GM10266 (cell line): Measurements from ENCODE around the gene SLN.

Source experiments
- DNase-seq: peaks from one replicate; pipeline ENCODE4 v3.0.0; 2012; ENCODE audit errors: extremely low spot score
- TF ChIP-seq, protein P1 (sequence below): IDR thresholded peaks from 2 replicates; pipeline ENCODE4 v1.5.1; 2012; ENCODE audit warnings: mild to moderate bottlenecking, low read depth; ENCODE audit not compliant: control insufficient read depth, insufficient read depth; ENCODE audit errors: missing control alignments

SLN gene

DNA sequence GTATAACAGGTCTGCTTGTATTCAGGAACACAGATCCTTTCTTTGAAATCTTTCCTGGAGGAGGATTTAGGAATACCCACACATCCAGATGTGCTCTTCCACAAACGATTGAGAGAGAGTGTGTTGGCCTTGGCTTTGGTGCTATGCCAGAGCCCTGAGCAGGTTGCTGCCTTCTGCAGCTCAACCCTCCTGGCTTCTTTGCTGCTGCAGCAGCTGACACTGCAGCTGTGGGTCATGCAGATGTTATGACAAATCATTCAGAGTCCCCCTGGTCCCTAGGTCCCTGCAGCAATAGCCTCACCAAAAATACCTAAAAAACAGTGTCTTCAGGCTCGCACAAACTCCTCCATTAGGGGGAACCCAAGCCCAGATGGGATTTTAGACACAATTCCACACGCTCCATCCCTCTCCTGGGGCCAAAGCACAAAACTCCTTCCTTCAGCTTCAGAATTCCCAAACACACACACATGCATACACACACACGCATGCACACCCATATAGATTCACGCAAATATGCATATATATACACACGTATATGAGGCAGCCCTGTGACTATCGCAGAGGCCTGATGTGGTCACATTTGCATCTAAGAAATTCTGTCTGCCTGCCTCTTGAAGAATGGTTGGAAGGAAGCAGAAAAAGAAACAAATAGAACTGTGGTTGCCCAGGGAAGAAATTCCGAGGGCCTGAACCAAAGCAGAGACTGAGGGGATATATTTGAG is 35.4 kb downstream of the SLN start:
- no peak for DNase-seq
- TF ChIP-seq, protein P1, sequence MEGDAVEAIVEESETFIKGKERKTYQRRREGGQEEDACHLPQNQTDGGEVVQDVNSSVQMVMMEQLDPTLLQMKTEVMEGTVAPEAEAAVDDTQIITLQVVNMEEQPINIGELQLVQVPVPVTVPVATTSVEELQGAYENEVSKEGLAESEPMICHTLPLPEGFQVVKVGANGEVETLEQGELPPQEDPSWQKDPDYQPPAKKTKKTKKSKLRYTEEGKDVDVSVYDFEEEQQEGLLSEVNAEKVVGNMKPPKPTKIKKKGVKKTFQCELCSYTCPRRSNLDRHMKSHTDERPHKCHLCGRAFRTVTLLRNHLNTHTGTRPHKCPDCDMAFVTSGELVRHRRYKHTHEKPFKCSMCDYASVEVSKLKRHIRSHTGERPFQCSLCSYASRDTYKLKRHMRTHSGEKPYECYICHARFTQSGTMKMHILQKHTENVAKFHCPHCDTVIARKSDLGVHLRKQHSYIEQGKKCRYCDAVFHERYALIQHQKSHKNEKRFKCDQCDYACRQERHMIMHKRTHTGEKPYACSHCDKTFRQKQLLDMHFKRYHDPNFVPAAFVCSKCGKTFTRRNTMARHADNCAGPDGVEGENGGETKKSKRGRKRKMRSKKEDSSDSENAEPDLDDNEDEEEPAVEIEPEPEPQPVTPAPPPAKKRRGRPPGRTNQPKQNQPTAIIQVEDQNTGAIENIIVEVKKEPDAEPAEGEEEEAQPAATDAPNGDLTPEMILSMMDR: no peak

DNA sequence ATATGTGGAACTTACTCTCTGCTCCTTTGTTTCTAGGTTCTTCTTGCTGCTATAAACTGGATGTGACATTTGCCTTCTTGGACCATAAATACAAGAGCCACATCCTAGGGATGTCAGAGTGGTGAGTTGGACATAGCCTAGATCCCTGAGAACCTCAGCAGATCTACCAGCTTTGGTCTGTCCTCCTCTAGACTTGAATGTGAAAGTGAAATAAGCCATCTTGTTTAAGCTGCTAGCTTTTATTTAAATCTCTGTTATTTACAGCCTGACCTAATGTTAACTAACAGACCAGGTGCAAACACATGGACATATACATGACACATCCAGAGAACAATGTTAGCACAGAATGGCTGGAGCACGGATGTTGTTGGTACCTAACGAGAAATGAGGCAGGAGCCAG is 36.0 kb downstream of the SLN start:
- TF ChIP-seq, protein P1: no peak
- no peak for DNase-seq

DNA sequence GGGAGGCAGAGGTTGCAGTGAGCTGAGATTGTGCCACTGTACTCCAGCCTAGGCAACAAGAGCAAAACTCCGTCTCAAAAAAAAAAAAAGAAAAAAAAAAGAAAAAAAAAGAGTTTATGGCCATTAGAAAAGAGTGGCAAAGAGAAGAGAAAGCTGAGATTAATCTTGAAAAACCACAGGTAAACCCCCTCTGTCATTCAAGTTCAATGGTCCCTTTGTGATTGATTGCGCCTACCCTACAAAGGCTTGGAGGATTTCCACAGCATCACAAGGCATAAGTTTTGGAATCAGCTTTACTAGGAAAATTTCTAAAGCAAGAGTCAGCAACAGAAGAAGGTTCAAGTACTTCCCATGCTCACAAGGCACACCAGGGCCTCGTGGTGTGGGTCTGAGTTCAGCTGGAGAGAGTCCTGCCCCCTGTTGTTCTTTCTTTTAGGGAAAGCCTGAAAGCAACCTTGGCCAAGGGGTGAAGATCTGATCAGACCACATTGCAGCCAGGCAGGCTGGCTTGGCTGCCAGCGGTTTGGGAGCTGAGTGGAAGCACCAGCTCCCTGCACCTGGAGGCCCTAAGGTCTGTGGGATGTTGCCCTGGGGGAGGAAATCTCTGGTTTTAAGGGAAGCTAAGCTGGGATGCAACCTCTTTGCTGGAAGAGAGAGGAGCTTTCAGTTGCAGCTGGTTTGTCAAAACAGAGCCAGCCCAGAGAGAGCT is 41.8 kb downstream of the SLN start:
- DNase-seq: no peak
- TF ChIP-seq, protein P1: no peak

DNA sequence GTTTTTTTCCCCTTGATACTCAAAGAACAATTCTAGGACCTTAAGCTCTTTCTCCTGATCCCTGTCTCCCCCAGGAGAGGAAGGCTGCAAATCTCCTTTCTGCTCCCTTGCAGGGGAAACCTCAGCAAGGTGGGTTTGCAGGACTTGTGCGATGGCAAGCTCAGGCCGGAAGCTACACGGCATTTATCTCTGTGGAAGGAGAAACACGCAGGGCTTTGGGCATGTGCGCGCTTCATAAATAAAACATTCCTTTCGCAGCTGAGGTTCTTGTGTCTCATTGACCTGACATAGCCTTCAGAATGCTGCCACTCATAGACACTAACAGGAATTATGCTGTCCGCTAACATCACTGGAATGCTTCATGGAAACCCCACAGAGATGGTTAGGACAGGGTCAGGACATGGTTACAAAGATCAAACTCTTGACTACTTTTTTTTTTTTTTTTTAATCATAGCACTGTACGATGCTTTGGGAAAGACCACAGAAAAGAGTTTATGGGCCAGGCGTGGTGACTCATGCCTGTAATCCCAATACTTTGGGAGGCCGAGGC is 42.6 kb downstream of the SLN start:
- no peak for DNase-seq
- TF ChIP-seq, protein P1: no peak

DNA sequence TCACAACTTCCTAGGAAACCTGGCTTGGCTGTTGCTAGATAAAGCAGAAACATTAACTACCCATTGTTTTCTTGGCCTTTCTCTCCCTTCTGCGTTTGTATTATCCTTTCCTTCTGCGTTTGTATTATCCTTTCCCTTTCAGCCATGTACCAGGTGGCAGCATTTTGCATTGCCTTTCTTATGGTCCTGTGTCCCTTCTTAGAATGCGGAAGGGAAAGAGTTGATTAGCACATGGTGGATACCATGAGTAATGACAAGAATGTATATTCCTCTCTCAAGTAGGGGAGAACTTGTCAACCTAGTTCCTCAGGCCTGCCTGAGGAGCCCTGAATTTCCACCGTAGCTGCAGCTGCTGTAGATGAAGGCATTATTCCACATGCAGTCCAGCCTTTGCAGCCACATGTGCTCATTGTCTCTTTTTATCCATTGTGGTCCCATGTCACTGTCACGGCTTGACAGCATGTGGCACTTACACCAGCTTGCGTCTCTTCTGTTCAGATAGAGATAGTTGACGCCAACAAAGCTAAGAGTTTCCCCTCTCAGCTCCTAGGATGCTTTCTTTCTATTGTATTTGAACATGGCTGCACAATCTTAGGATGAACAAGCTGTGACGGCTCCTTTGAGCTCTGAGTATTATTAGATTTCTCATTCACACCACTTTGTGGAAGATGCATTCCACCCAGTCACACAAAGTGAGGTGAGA is 44.8 kb downstream of the SLN start:
- TF ChIP-seq, protein P1: no peak

DNA sequence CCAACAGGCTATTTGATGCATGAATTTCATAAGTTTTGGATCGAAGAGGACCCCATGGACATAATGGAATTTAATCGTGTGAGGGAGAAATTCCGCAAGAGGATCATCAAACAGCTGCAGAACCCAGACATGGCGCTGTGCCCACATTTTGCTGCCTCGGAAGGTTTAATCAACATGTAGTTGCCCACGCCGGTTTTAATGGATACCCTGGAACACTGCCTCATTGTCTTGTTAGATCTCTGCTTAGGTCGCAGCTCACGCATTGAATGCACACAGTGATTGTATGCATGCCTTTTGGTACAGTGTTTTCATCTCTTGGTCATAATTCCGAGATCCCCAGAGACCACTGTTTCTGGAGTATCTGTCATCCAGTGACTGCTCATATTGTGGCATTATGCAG is 46.8 kb downstream of the SLN start:
- TF ChIP-seq, protein P1: no peak
- DNase-seq: no peak

More for the DNA sequence above, 44.8 kb downstream of the SLN start:
- no peak for DNase-seq
